ENCODE results near the gene CAMK2G. TPM values are rescaled to one million over a fixed set of nuclear protein-coding genes. Genes with fewer than 3 reads are reported as not detected.

Gene CAMK2G
- total and polyA plus RNA-seq, 5 experiments from 2014 or later = 4.6 to 61.7 (median 6.7) TPM

- H3K4me1 Mint-ChIP-seq = peaks cover 24 to 55% (median 46%) of the 10 kb centered on the region in 4 donors
- peak; percentile 21 to 81 (median 56) for DNase-seq
- POLR2A ChIA-PET = interaction anchor here (0.6 to 7.7 kb wide), 15 partner anchors 9 to 1490 kb away, joined by 3 to 70 read pairs (median 5); partner anchors contain the start of genes CAMK2G, CHCHD1, SEC24C and ZSWIM8
These were observed 63.5 kb downstream of the CAMK2G start for GRCh38 chr10:73810735-73811465.

GRCh38 chr10:73810358-73810734, 64.0 kb downstream of the CAMK2G start:
- H3K4me1 Mint-ChIP-seq = peaks cover 27 to 61% (median 50%) of the 10 kb centered on the region in 4 donors
- peaks cover 0 to 2% (median 0%) of the 10 kb centered on the region in 9 donors for H3K9me3 Mint-ChIP-seq
- peak overlapping the region; percentile 84 to 93 (median 89) for H3K4me3 Mint-ChIP-seq
- ATAC-seq = no peak
- H3K36me3 Mint-ChIP-seq = peaks cover 5 to 56% (median 14%) of the 10 kb centered on the region in 3 donors
- H3K27me3 Mint-ChIP-seq = no peaks in the 10 kb centered on the region
- POLR2A ChIA-PET = interaction anchor here (0.6 to 7.7 kb wide), 15 partner anchors 9 to 1490 kb away, joined by 3 to 70 read pairs (median 5); partner anchors contain the start of genes CAMK2G, CHCHD1, SEC24C and ZSWIM8
- peak in 1 of 10 donors; percentile 40 for DNase-seq
- peak overlapping the region; percentile 82 to 97 (median 95) for H3K27ac Mint-ChIP-seq

More at GRCh38 chr10:73810735-73811465, 63.5 kb downstream of the CAMK2G start:
- H3K9me3 Mint-ChIP-seq = peaks cover 0 to 2% (median 0%) of the 10 kb centered on the region in 9 donors
- H3K4me3 Mint-ChIP-seq = peak overlapping the region; percentile 84 to 93 (median 89)
- peaks cover 5 to 55% (median 12%) of the 10 kb centered on the region in 3 donors for H3K36me3 Mint-ChIP-seq
- H3K27me3 Mint-ChIP-seq = no peaks in the 10 kb centered on the region
- ATAC-seq = peak; percentile 29 to 45
- peak overlapping the region; percentile 82 to 97 (median 95) for H3K27ac Mint-ChIP-seq

GRCh38 chr10:73809061-73809818, 65.1 kb downstream of the CAMK2G start:
- ATAC-seq = no peak
- H3K9me3 Mint-ChIP-seq = peaks cover 0 to 2% (median 0%) of the 10 kb centered on the region in 9 donors
- peak overlapping the region in 9 of 10 donors; percentile 24 to 94 (median 83) for H3K27ac Mint-ChIP-seq
- H3K27me3 Mint-ChIP-seq = no peaks in the 10 kb centered on the region
- peaks cover 5 to 60% (median 15%) of the 10 kb centered on the region in 3 donors for H3K36me3 Mint-ChIP-seq
- peak overlapping the region; percentile 27 to 93 (median 74) for H3K4me3 Mint-ChIP-seq
- POLR2A ChIA-PET = interaction anchor here (1.0 to 7.7 kb wide), 9 partner anchors 13 to 66 kb away, joined by 3 to 70 read pairs (median 7); partner anchors contain the start of genes CAMK2G, CHCHD1, SEC24C and ZSWIM8
- peaks cover 27 to 62% (median 50%) of the 10 kb centered on the region in 4 donors for H3K4me1 Mint-ChIP-seq
- peak in 1 of 10 donors; percentile 13 for DNase-seq

- peak overlapping the region in 7 of 10 donors; percentile 27 to 85 (median 68) for H3K4me3 Mint-ChIP-seq
- no peaks in the 10 kb centered on the region for H3K9me3 Mint-ChIP-seq
- ATAC-seq (no peak), DNase-seq (no peak)
- no peaks in the 10 kb centered on the region for H3K27me3 Mint-ChIP-seq
- H3K27ac Mint-ChIP-seq = peak overlapping the region in 5 of 10 donors; percentile 1 to 93 (median 80)
- peaks cover 5 to 67% (median 13%) of the 10 kb centered on the region in 3 donors for H3K36me3 Mint-ChIP-seq
- H3K4me1 Mint-ChIP-seq = peaks cover 33 to 66% (median 54%) of the 10 kb centered on the region in 4 donors
- POLR2A ChIA-PET = interaction anchor here (0.9 to 7.7 kb wide), 4 partner anchors 11 to 38 kb away, joined by 3 to 70 read pairs (median 30); partner anchors contain the start of genes CHCHD1 and ZSWIM8
These were observed 66.1 kb downstream of the CAMK2G start for GRCh38 chr10:73808021-73808815.

GRCh38 chr10:73807471-73807870, 66.9 kb downstream of the CAMK2G start:
- peak overlapping the region in 6 of 10 donors; percentile 22 to 93 (median 46) for H3K27ac Mint-ChIP-seq
- POLR2A ChIA-PET = interaction anchor here (0.9 to 7.7 kb wide), 3 partner anchors 11 to 26 kb away, joined by 3 to 70 read pairs (median 56); partner anchors contain the start of genes CHCHD1 and ZSWIM8
- peaks cover 5 to 72% (median 11%) of the 10 kb centered on the region in 3 donors for H3K36me3 Mint-ChIP-seq
- no peak for ATAC-seq
- H3K27me3 Mint-ChIP-seq = no peaks in the 10 kb centered on the region
- no peaks in the 10 kb centered on the region for H3K9me3 Mint-ChIP-seq
- peaks cover 36 to 61% (median 51%) of the 10 kb centered on the region in 4 donors for H3K4me1 Mint-ChIP-seq
- peak overlapping the region in 3 of 10 donors; percentile 7 to 71 (median 43) for H3K4me3 Mint-ChIP-seq
- peak in 1 of 10 donors; percentile 49 for DNase-seq

GRCh38 chr10:73806176-73806950, 68.0 kb downstream of the CAMK2G start:
- Mint-ChIP-seq H3K4me3 (peak overlapping the region in 6 of 10 donors; percentile 30 to 58 (median 44)), H3K36me3 (peaks cover 5 to 83% (median 11%) of the 10 kb centered on the region in 3 donors), H3K9me3 (no peaks in the 10 kb centered on the region), H3K27ac (peak overlapping the region in 8 of 10 donors; percentile 37 to 93 (median 71)), H3K27me3 (no peaks in the 10 kb centered on the region), H3K4me1 (peaks cover 36 to 62% (median 52%) of the 10 kb centered on the region in 4 donors)
- DNase-seq (peak in 1 of 10 donors; percentile 41), ATAC-seq (no peak)
- POLR2A ChIA-PET = interaction anchor here (0.6 to 7.7 kb wide), 4 partner anchors 10 to 30 kb away, joined by 3 to 70 read pairs (median 30); partner anchors contain the start of gene ZSWIM8

GRCh38 chr10:73803680-73804286, 70.6 kb downstream of the CAMK2G start:
- Mint-ChIP-seq H3K27ac (peak overlapping the region in 8 of 10 donors; percentile 24 to 92 (median 31)), H3K27me3 (no peaks in the 10 kb centered on the region), H3K36me3 (peaks cover 5 to 83% (median 11%) of the 10 kb centered on the region in 3 donors), H3K9me3 (no peaks in the 10 kb centered on the region), H3K4me1 (peaks cover 29 to 54% (median 37%) of the 10 kb centered on the region in 4 donors), H3K4me3 (no peak overlapping the region)
- no peak for ATAC-seq
- DNase-seq = no peak
- POLR2A ChIA-PET = interaction anchor here (7.7 kb wide), 1 partner anchor 17 kb away, joined by 70 read pairs; the partner anchor contains the start of gene ZSWIM8

- ATAC-seq (no peak), DNase-seq (peak in 1 of 10 donors; percentile 32)
- POLR2A ChIA-PET = interaction anchor here (1.2 kb wide), 1 partner anchor 8 kb away, joined by 4 read pairs; no protein-coding TSS in a partner anchor
- peaks cover 26 to 40% (median 28%) of the 10 kb centered on the region in 4 donors for H3K4me1 Mint-ChIP-seq
- H3K27me3 Mint-ChIP-seq = no peaks in the 10 kb centered on the region
- H3K4me3 Mint-ChIP-seq = no peak overlapping the region
- H3K27ac Mint-ChIP-seq = peak overlapping the region in 6 of 10 donors; percentile 15 to 92 (median 53)
- peaks cover 5 to 78% (median 11%) of the 10 kb centered on the region in 3 donors for H3K36me3 Mint-ChIP-seq
- no peaks in the 10 kb centered on the region for H3K9me3 Mint-ChIP-seq
These were observed 71.9 kb downstream of the CAMK2G start for GRCh38 chr10:73802276-73802991.

- Mint-ChIP-seq H3K4me3 (no peak overlapping the region), H3K27me3 (no peaks in the 10 kb centered on the region), H3K9me3 (no peaks in the 10 kb centered on the region), H3K27ac (peak overlapping the region in 2 of 10 donors; percentile 11 to 52), H3K36me3 (peaks cover 0 to 70% (median 4%) of the 10 kb centered on the region in 3 donors), H3K4me1 (peaks cover 14 to 28% (median 17%) of the 10 kb centered on the region in 4 donors)
- POLR2A ChIA-PET = interaction anchor here (0.6 to 8.6 kb wide), 3 partner anchors 8 to 68 kb away, joined by 3 to 56 read pairs (median 4); no protein-coding TSS in a partner anchor
- ATAC-seq = peak in 1 of 2 donors; percentile 14
- peak in 1 of 10 donors; percentile 24 for DNase-seq
These were observed 73.1 kb downstream of the CAMK2G start for GRCh38 chr10:73801253-73801590.
